ENCODE measurements around the gene IRS4. TPM values are rescaled to one million over a fixed set of nuclear protein-coding genes. Genes with fewer than 3 reads are reported as not detected.

IRS4 gene
- total RNA-seq, 2 donors from 2014 or later = not detected

DNA sequence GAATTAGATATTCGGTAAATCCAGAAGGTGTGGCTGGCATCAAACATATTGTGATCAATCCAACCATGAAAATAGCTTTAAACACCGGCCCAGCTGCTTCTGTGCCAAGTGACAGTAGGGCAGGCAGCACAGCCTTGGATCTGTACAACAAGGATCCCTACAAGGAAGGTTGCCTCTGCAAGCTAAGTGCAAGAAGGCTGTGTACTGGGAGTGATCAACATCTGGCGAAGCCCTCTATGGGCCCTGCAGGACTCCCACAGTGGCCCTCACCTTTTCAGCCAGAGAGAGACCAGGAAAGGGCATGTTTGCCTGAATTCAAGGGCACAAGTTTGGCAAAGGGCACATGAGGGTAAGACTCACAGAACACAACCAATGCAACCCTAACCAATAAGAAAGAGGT is 9.6 kb downstream of the IRS4 start:
- no peak overlapping the region for H3K27ac ChIP-seq
- H3K36me3 ChIP-seq = no peaks in the 10 kb centered on the region
- H3K9me3 ChIP-seq = no peaks in the 10 kb centered on the region
- no peaks in the 10 kb centered on the region for H3K27me3 ChIP-seq
- DNase-seq (ENCODE audit: low spot score) = no peak
- no peak for TF ChIP-seq CTCF (IDR thresholded peaks at IDR 0.05)
- H3K4me3 ChIP-seq = no peak overlapping the region
- no peaks in the 10 kb centered on the region for H3K4me1 ChIP-seq

GRCh38 chrX:108722561-108722960 is 13.8 kb downstream of the IRS4 start:
- no peaks in the 10 kb centered on the region for H3K27me3 ChIP-seq
- no peaks in the 10 kb centered on the region for H3K36me3 ChIP-seq
- no peaks in the 10 kb centered on the region for H3K4me1 ChIP-seq
- H3K4me3 ChIP-seq = no peak overlapping the region
- no peak overlapping the region for H3K27ac ChIP-seq
- no peaks in the 10 kb centered on the region for H3K9me3 ChIP-seq
- no peak for TF ChIP-seq CTCF (IDR thresholded peaks at IDR 0.05)
- no peak for DNase-seq (ENCODE audit: low spot score)

- TF ChIP-seq CTCF (IDR thresholded peaks at IDR 0.05) = no peak
- no peak for DNase-seq (ENCODE audit: low spot score)
- H3K9me3 ChIP-seq = peaks cover 0 to 24% of the 10 kb centered on the region in 2 donors
Measured at GRCh38 chrX:108712886-108713285, 23.5 kb downstream of the IRS4 start.

DNA sequence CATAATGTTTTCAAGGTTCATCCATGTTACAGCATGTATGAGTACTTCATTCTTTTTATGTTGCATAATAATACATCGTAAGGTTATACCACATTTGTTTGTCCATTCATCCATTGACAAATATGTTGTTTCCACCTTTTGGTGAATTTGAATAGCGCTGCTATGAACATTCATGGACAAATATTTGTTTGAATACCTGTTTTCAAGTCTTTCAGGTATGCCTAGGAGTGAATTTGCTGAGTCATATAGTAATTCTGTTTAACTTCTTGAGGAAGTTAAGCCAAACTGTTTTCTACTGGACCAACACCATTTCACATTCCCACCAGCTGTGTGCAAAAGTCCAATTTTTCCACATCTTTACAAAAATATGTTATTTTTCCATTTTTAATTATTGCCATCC is 31.5 kb downstream of the IRS4 start:
- no peak overlapping the region for H3K27ac ChIP-seq
- H3K4me1 ChIP-seq = no peaks in the 10 kb centered on the region
- TF ChIP-seq CTCF (IDR thresholded peaks at IDR 0.05) = no peak
- no peak for DNase-seq (ENCODE audit: low spot score)
- H3K36me3 ChIP-seq = no peaks in the 10 kb centered on the region
- H3K4me3 ChIP-seq = no peak overlapping the region
- no peaks in the 10 kb centered on the region for H3K27me3 ChIP-seq
- no peaks in the 10 kb centered on the region for H3K9me3 ChIP-seq

More at GRCh38 chrX:108712886-108713285, 23.5 kb downstream of the IRS4 start:
- Histone ChIP-seq H3K27ac (no peak overlapping the region), H3K27me3 (no peaks in the 10 kb centered on the region), H3K36me3 (no peaks in the 10 kb centered on the region), H3K4me3 (no peak overlapping the region), H3K4me1 (no peaks in the 10 kb centered on the region)

DNA sequence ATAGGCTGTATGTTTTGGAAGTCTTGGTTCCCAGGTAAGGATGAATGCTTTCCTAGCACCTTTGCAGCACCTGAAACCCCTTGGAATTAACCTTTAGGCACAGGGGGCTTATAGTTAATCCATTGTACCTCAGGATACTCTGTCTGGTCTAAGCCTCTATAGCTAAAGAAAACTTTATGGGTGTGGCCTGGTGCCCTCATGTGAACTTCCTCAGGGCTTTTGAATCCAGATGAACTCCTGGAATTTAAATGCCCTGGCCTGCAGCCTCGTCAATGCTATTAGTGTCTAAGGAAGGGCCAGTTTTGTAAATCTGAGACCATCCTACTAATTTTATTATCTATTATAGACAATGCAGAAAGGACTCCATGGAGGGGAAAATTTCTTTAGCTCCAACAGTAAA is 33.8 kb downstream of the IRS4 start:
- H3K9me3 ChIP-seq = no peaks in the 10 kb centered on the region
- no peaks in the 10 kb centered on the region for H3K27me3 ChIP-seq
- H3K4me1 ChIP-seq = no peaks in the 10 kb centered on the region
- DNase-seq (ENCODE audit: low spot score) = no peak
- TF ChIP-seq CTCF (IDR thresholded peaks at IDR 0.05) = no peak
- no peak overlapping the region for H3K27ac ChIP-seq
- no peak overlapping the region for H3K4me3 ChIP-seq
- H3K36me3 ChIP-seq = no peaks in the 10 kb centered on the region

DNA sequence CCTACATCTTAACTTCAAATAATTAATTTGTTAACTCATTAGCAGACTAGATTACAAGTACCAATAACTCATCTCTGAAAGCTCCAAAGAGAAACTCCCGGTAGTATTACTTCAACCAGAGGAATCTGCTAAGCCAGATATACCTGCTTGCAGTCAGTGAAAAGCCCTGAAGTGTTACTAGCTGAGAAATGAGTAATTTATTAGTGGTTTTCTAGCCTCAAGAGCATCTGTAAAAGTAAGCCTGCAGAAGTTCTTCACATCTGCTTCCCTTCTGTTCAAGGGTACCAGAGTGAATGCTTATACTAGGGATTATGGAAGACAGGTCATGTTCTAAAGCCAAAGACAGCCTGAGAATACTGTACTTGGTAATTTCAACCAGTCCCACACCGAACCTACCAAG is 34.7 kb downstream of the IRS4 start:
- no peak for DNase-seq (ENCODE audit: low spot score)
- Histone ChIP-seq H3K36me3 (no peaks in the 10 kb centered on the region), H3K9me3 (no peaks in the 10 kb centered on the region), H3K27ac (no peak overlapping the region), H3K4me3 (no peak overlapping the region), H3K4me1 (no peaks in the 10 kb centered on the region), H3K27me3 (no peaks in the 10 kb centered on the region)
- no peak for TF ChIP-seq CTCF (IDR thresholded peaks at IDR 0.05)
